ENCODE data around the gene ACP7. TPM values are rescaled to one million over a fixed set of nuclear protein-coding genes. Genes with fewer than 3 reads are reported as not detected.

ACP7 gene
- total RNA-seq, 1 donor from 2014 or later: 0.31 TPM

DNA sequence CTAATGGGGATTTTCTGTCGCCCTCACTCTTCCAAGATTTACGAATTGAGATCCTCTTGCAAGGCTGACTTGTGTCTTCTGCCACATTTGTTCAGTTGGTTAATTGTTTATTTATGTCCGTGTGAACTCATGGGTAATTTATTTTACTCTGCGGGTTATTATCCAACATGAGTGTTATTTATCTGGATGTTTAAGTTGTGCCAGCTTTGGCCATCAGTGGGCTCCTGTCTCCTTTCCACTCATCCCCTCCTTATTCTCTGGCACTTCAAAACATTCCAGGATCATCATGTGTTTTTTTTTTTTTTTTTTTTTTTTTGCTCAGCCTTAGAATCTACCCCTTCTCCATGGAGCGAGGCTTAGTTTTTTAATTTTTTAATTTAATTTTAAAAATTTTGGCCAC lies 19.0 kb downstream of the ACP7 start:
- no peaks in the 10 kb centered on the region for H3K9me3 Mint-ChIP-seq
- H3K4me3 Mint-ChIP-seq: no peak overlapping the region
- H3K27ac Mint-ChIP-seq: no peak overlapping the region
- no peak for DNase-seq (ENCODE audit: extremely low spot score, unreplicated experiment)
- TF ChIP-seq, protein P1, sequence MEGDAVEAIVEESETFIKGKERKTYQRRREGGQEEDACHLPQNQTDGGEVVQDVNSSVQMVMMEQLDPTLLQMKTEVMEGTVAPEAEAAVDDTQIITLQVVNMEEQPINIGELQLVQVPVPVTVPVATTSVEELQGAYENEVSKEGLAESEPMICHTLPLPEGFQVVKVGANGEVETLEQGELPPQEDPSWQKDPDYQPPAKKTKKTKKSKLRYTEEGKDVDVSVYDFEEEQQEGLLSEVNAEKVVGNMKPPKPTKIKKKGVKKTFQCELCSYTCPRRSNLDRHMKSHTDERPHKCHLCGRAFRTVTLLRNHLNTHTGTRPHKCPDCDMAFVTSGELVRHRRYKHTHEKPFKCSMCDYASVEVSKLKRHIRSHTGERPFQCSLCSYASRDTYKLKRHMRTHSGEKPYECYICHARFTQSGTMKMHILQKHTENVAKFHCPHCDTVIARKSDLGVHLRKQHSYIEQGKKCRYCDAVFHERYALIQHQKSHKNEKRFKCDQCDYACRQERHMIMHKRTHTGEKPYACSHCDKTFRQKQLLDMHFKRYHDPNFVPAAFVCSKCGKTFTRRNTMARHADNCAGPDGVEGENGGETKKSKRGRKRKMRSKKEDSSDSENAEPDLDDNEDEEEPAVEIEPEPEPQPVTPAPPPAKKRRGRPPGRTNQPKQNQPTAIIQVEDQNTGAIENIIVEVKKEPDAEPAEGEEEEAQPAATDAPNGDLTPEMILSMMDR (conservative IDR thresholded peaks at IDR 0.05): no peak
- no peaks in the 10 kb centered on the region for H3K27me3 Mint-ChIP-seq
- H3K4me1 Mint-ChIP-seq (ENCODE audit: unreplicated experiment): peaks cover 5% of the 10 kb centered on the region
- no peaks in the 10 kb centered on the region for H3K36me3 Mint-ChIP-seq

DNA sequence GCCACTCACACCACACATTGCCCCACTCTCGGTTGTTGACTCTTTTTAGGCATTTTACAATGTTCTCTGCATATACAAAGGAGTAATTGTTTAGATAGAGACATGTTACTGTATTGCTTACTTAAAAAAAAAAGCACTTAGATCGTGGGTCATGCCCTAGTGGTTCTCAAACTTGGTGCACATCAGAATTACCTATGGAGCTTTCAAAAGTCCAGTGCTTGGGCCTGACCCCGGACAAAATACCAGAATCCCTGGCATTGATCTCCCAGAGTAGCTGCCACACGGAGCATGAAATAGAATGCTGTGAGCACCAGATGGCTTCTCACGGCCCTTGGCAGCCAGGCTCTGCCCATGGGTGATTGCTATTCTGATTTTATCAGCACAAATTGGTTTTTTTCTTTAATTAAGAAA lies 20.0 kb downstream of the ACP7 start:
- no peak for DNase-seq (ENCODE audit: extremely low spot score, unreplicated experiment)
- H3K36me3 Mint-ChIP-seq: no peaks in the 10 kb centered on the region
- no peaks in the 10 kb centered on the region for H3K27me3 Mint-ChIP-seq
- no peak overlapping the region for H3K4me3 Mint-ChIP-seq
- no peaks in the 10 kb centered on the region for H3K9me3 Mint-ChIP-seq
- TF ChIP-seq, protein P1 (conservative IDR thresholded peaks at IDR 0.05): no peak
- peaks cover 5% of the 10 kb centered on the region for H3K4me1 Mint-ChIP-seq (ENCODE audit: unreplicated experiment)
- no peak overlapping the region for H3K27ac Mint-ChIP-seq

DNA sequence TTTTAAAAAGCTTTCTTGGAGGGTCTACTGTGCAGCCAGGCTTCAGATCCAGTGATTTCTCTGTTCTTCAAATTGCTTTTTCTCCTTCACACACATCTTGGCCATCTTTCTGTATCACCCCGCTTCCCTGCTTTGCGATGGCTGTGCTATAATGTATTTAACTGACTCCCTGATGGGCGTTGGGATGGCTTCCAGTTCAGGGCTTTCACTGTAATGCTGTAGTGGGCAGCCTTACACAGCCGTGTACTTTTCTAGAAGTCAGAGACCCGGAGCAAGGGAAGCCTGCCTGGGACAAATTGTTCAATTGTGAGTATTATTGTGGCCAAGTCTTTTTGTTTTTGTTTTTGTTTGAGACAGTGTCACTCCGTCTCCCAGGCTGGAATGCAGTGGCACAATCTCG lies 22.0 kb downstream of the ACP7 start:
- Mint-ChIP-seq H3K4me1 (ENCODE audit: unreplicated experiment) (peaks cover 5% of the 10 kb centered on the region), H3K36me3 (no peaks in the 10 kb centered on the region), H3K4me3 (no peak overlapping the region), H3K27ac (no peak overlapping the region), H3K9me3 (no peaks in the 10 kb centered on the region), H3K27me3 (no peaks in the 10 kb centered on the region)
- no peak for DNase-seq (ENCODE audit: extremely low spot score, unreplicated experiment)
- TF ChIP-seq, protein P1 (conservative IDR thresholded peaks at IDR 0.05): no peak

DNA sequence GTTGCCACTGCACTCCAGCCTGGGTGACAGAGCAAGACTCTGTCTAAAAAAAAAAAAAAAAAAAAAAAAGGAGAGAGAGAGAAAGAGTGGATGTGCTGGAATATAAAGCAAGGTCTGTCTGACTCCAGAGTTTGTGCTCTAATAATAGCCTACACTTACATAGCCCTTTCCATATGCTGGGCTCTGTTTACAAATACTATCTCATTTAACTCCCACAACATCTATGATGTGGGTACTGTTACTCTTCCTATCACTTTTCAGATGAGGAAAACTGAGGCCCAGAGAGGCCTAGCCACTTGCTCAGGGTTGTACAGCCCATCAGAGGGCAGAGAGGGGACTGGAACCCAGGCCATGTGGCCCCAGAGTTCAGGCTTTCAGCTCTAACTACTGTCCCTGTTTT lies 25.5 kb downstream of the ACP7 start:
- Mint-ChIP-seq H3K27me3 (no peaks in the 10 kb centered on the region), H3K4me1 (ENCODE audit: unreplicated experiment) (peaks cover 10% of the 10 kb centered on the region), H3K27ac (peak overlapping the region; percentile 59), H3K4me3 (no peak overlapping the region), H3K36me3 (no peaks in the 10 kb centered on the region), H3K9me3 (no peaks in the 10 kb centered on the region)
- TF ChIP-seq, protein P1 (conservative IDR thresholded peaks at IDR 0.05): no peak
- no peak for DNase-seq (ENCODE audit: extremely low spot score, unreplicated experiment)

DNA sequence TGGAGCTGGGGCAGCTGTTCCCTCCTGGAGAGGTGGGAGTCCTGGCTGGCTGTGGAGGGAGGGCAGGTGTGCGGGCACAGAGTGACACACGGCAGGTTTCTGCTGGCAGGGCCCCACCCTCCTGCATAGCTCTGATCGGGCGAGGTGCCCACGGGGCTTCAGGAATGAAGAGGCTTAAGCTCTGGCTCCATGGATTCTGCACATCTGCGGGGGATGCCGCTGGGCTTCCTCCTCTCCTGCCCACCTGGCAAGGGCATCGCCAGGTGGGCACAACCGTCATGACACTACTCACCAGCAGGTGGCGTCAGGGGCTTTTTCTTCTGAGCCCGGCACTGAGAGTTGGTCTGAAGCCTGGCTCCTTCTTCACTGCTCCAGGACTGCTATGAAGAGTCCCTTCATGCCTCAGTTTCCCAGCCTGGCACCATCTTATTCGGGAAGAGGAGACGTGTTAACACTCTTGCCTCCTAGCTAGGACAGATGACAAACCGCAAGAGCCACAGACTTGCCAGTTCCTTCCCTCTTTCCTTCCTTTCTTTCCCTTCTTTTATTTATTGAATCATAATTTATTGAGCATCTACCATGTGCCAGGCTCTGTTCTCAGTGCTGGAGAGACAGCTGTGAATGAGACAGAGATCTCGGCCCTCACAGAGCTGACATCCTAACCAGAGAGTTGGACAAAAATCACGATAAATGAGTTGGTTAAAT lies 26.2 kb downstream of the ACP7 start:
- H3K27me3 Mint-ChIP-seq: no peaks in the 10 kb centered on the region

More for the DNA sequence above, 26.2 kb downstream of the ACP7 start:
- Mint-ChIP-seq H3K4me3 (no peak overlapping the region), H3K4me1 (ENCODE audit: unreplicated experiment) (peaks cover 10% of the 10 kb centered on the region), H3K27ac (peak overlapping the region; percentile 58), H3K9me3 (no peaks in the 10 kb centered on the region), H3K36me3 (no peaks in the 10 kb centered on the region)
- no peak for DNase-seq (ENCODE audit: extremely low spot score, unreplicated experiment)
- TF ChIP-seq, protein P1 (conservative IDR thresholded peaks at IDR 0.05): peak; percentile 85

All from type B pancreatic cell (in vitro differentiated cells).